BLaER1 (cell line): Measurements from ENCODE around the gene SEPTIN1.
A peak's percentile ranks its signal among the peaks of the same experiment; 100 is the strongest.

Source experiments
- H3K27ac ChIP-seq: shearing (Covaris generic); formaldehyde crosslinking; 2 replicates; pipeline ENCODE4 v1.8.1; 2022
- H3K27me3 ChIP-seq: shearing (Covaris generic); formaldehyde crosslinking; 2 replicates; pipeline ENCODE4 v1.8.1; 2022
- H3K36me3 ChIP-seq: shearing (Covaris generic); formaldehyde crosslinking; 2 replicates; pipeline ENCODE4 v1.8.1; 2022
- H3K4me1 ChIP-seq: shearing (Covaris generic); formaldehyde crosslinking; 2 replicates; pipeline ENCODE4 v1.8.1; 2022
- H3K4me2 ChIP-seq: shearing (Covaris generic); formaldehyde crosslinking; 2 replicates; pipeline ENCODE4 v1.8.1; 2022
- H3K4me3 ChIP-seq: shearing (Covaris generic); formaldehyde crosslinking; 2 replicates; pipeline ENCODE4 v1.8.1; 2022
- H3K9ac ChIP-seq: shearing (Covaris generic); formaldehyde crosslinking; 2 replicates; pipeline ENCODE4 v1.8.1; 2022
- H3K9me3 ChIP-seq: shearing (Covaris generic); formaldehyde crosslinking; 2 replicates; pipeline ENCODE4 v1.8.1; 2022
- H4K20me1 ChIP-seq: shearing (Covaris generic); formaldehyde crosslinking; 2 replicates; pipeline ENCODE4 v1.8.1; 2022
- Cebpa-rat ChIP-seq: shearing (Covaris generic); IDR thresholded peaks from 2 replicates; pipeline ENCODE4 v1.8.1; 2022

SEPTIN1 gene

GRCh38 chr16:30394592-30395154, 12.3 kb upstream of the SEPTIN1 start:
- Histone ChIP-seq H3K9ac (peak overlapping the region; percentile 90), H3K27ac (peak overlapping the region; percentile 87), H3K27me3 (no peaks in the 10 kb centered on the region), H3K4me2 (peak overlapping the region; percentile 94), H4K20me1 (peaks cover 25% of the 10 kb centered on the region), H3K36me3 (peaks cover 25% of the 10 kb centered on the region), H3K4me1 (peaks cover 61% of the 10 kb centered on the region), H3K4me3 (peak overlapping the region; percentile 99), H3K9me3 (no peaks in the 10 kb centered on the region)
- TF ChIP-seq Cebpa-rat: no peak

- Histone ChIP-seq H3K36me3 (no peaks in the 10 kb centered on the region), H3K27ac (peak overlapping the region; percentile 95), H3K27me3 (no peaks in the 10 kb centered on the region), H3K4me3 (no peak overlapping the region), H3K4me2 (peak overlapping the region; percentile 100), H4K20me1 (no peaks in the 10 kb centered on the region), H3K4me1 (peaks cover 58% of the 10 kb centered on the region), H3K9ac (no peak overlapping the region), H3K9me3 (no peaks in the 10 kb centered on the region)
- TF ChIP-seq Cebpa-rat: no peak
Observed at GRCh38 chr16:30383521-30383920, 1.2 kb upstream of the SEPTIN1 start.

GRCh38 chr16:30381291-30382041, 895 bp downstream of the SEPTIN1 start:
- Histone ChIP-seq H3K36me3 (no peaks in the 10 kb centered on the region), H4K20me1 (no peaks in the 10 kb centered on the region), H3K9me3 (no peaks in the 10 kb centered on the region), H3K4me3 (peak overlapping the region; percentile 66), H3K27me3 (no peaks in the 10 kb centered on the region), H3K4me2 (peak overlapping the region; percentile 100), H3K27ac (peak overlapping the region; percentile 95), H3K9ac (peak overlapping the region; percentile 72), H3K4me1 (peaks cover 63% of the 10 kb centered on the region)
- no peak for TF ChIP-seq Cebpa-rat

- Histone ChIP-seq H3K36me3 (no peaks in the 10 kb centered on the region), H4K20me1 (no peaks in the 10 kb centered on the region), H3K27ac (peak overlapping the region; percentile 95), H3K4me2 (peak overlapping the region; percentile 100), H3K9ac (peak overlapping the region; percentile 72; the same call in 1 of the 2 replicates), H3K4me3 (peak overlapping the region; percentile 66; the same call in 1 of the 2 replicates), H3K9me3 (no peaks in the 10 kb centered on the region), H3K4me1 (peaks cover 65% of the 10 kb centered on the region), H3K27me3 (no peaks in the 10 kb centered on the region)
- TF ChIP-seq Cebpa-rat: no peak
Observed at GRCh38 chr16:30380803-30381208, 1.6 kb downstream of the SEPTIN1 start.

- Histone ChIP-seq H4K20me1 (no peaks in the 10 kb centered on the region), H3K4me2 (peak overlapping the region; percentile 100), H3K9ac (peak overlapping the region; percentile 84; the same call in 1 of the 2 replicates), H3K4me1 (peaks cover 65% of the 10 kb centered on the region), H3K27me3 (no peaks in the 10 kb centered on the region), H3K4me3 (0 out of 2 replicates have a peak overlapping the region, but pooled peaks have one; percentile 66), H3K36me3 (no peaks in the 10 kb centered on the region), H3K27ac (peak overlapping the region; percentile 95), H3K9me3 (no peaks in the 10 kb centered on the region)
- no peak for TF ChIP-seq Cebpa-rat
Observed at GRCh38 chr16:30380072-30380802, 2.1 kb downstream of the SEPTIN1 start.

GRCh38 chr16:30379158-30379783, 3.1 kb downstream of the SEPTIN1 start:
- H3K4me1 ChIP-seq: peaks cover 71% of the 10 kb centered on the region
- peak overlapping the region; percentile 100 for H3K4me2 ChIP-seq
- H3K36me3 ChIP-seq: no peaks in the 10 kb centered on the region
- no peak for TF ChIP-seq Cebpa-rat
- no peaks in the 10 kb centered on the region for H3K9me3 ChIP-seq
- H3K27ac ChIP-seq: peak overlapping the region; percentile 87
- no peaks in the 10 kb centered on the region for H4K20me1 ChIP-seq
- no peaks in the 10 kb centered on the region for H3K27me3 ChIP-seq
- H3K9ac ChIP-seq: peak overlapping the region; percentile 84
- peak overlapping the region; percentile 75 for H3K4me3 ChIP-seq

- Histone ChIP-seq H3K27ac (peak overlapping the region; percentile 98), H3K36me3 (no peaks in the 10 kb centered on the region), H3K9me3 (no peaks in the 10 kb centered on the region), H3K4me3 (peak overlapping the region; percentile 75), H4K20me1 (no peaks in the 10 kb centered on the region), H3K9ac (peak overlapping the region; percentile 90), H3K27me3 (no peaks in the 10 kb centered on the region), H3K4me1 (peaks cover 69% of the 10 kb centered on the region), H3K4me2 (peak overlapping the region; percentile 100)
- no peak for TF ChIP-seq Cebpa-rat
Observed at GRCh38 chr16:30378236-30379157, 3.9 kb downstream of the SEPTIN1 start.

GRCh38 chr16:30377812-30378235, 4.5 kb downstream of the SEPTIN1 start:
- no peaks in the 10 kb centered on the region for H4K20me1 ChIP-seq
- H3K9ac ChIP-seq: peak overlapping the region; percentile 90
- H3K9me3 ChIP-seq: no peaks in the 10 kb centered on the region
- TF ChIP-seq Cebpa-rat: no peak
- peak overlapping the region; percentile 75 for H3K4me3 ChIP-seq
- H3K27ac ChIP-seq: peak overlapping the region; percentile 98
- H3K4me1 ChIP-seq: peaks cover 64% of the 10 kb centered on the region
- no peaks in the 10 kb centered on the region for H3K36me3 ChIP-seq
- peak overlapping the region; percentile 92 for H3K4me2 ChIP-seq
- H3K27me3 ChIP-seq: no peaks in the 10 kb centered on the region
